Ishikawa (cell line): ENCODE results near the gene NRCAM.

Experiments
- CEBPB ChIP-seq: IDR thresholded peaks from 2 replicates; pipeline ENCODE4 v1.6.1; 2012
- CREB1 ChIP-seq: IDR thresholded peaks from 2 replicates; pipeline ENCODE4 v1.6.1; 2012; ENCODE audit warnings: low read depth
- EP300 ChIP-seq: IDR thresholded peaks from 2 replicates; pipeline ENCODE4 v1.6.1; 2012; ENCODE audit warnings: borderline replicate concordance
- FOXM1 ChIP-seq: IDR thresholded peaks from 2 replicates; pipeline ENCODE4 v1.6.1; 2012; ENCODE audit warnings: low read depth, borderline replicate concordance
- TCF12 ChIP-seq: IDR thresholded peaks from 2 replicates; pipeline ENCODE4 v1.6.1; 2012; ENCODE audit warnings: low read depth
- YY1 ChIP-seq: IDR thresholded peaks from 2 replicates; pipeline ENCODE4 v1.6.1; 2012; ENCODE audit warnings: low read depth
- TF ChIP-seq, protein P1 (sequence below): IDR thresholded peaks from 2 replicates; pipeline ENCODE4 v1.6.1; 2012
- TF ChIP-seq, protein P2 (sequence below): IDR thresholded peaks from 2 replicates; pipeline ENCODE4 v1.6.1; 2012

DNA sequence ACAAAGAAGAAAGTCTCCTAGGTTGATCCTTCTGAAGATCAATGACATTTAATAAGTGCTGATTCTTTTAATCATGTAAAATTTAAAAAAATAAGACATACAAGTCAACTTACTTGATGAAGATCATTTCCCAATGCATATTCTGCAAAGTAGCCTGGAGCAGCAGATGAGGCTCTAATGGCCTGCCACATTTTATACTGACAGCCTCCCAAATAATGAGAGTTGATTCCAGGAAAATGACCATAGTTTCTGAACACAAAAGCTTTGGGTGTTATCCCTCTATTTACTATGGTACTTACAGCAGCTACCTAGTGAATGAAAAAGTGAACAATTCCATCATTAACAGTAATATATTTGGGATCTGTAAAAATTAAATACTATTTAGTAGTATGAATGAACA lies 31.4 kb upstream of the NRCAM start:
- no peak for TF ChIP-seq FOXM1
- TF ChIP-seq EP300: no peak
- TF ChIP-seq, protein P1, sequence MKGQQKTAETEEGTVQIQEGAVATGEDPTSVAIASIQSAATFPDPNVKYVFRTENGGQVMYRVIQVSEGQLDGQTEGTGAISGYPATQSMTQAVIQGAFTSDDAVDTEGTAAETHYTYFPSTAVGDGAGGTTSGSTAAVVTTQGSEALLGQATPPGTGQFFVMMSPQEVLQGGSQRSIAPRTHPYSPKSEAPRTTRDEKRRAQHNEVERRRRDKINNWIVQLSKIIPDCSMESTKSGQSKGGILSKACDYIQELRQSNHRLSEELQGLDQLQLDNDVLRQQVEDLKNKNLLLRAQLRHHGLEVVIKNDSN: no peak
- no peak for TF ChIP-seq CEBPB
- TF ChIP-seq, protein P2, sequence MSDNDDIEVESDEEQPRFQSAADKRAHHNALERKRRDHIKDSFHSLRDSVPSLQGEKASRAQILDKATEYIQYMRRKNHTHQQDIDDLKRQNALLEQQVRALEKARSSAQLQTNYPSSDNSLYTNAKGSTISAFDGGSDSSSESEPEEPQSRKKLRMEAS: no peak
- TF ChIP-seq CREB1: no peak
- no peak for TF ChIP-seq YY1
- TF ChIP-seq TCF12: no peak
